NT2/D1 (cell line): ENCODE results near the gene ARHGEF19.
"Not testable (repeated sequence)": the region's sequence is repeated elsewhere in the genome, so short reads cannot be mapped to it uniquely, and the experiment has no call there.

Experiments
- SUZ12 ChIP-seq: IDR thresholded peaks from 2 replicates; pipeline ENCODE4 v1.6.1; 2011; ENCODE audit not compliant: insufficient read length, insufficient read depth; ENCODE audit errors: extremely low read depth
- YY1 ChIP-seq: IDR thresholded peaks from 2 replicates; pipeline ENCODE4 v1.6.1; 2011; ENCODE audit not compliant: insufficient read length, insufficient read depth
- ZNF274 ChIP-seq: IDR thresholded peaks from 2 replicates; pipeline ENCODE4 v1.6.1; 2011; ENCODE audit warnings: mild to moderate bottlenecking, low read depth, low read length

DNA sequence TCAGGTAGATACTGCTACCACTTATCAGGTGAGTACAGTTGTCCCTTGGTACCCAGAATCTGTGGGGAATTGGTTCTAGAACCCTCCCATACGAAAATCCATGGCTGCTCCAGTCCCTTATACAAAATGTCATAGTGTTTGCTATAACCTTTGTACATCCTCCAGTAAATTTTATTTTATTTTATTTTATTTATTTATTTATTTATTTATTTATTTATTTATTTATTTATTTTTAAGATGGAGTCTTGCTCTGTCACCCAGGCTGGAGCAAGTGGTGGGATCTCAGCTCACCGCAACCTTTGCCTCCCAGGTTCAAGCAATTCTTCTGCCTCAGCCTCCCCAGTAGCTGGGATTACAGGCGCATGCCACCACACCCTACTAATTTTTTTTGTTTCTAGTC is 1.1 kb upstream of the ARHGEF19 start:
- not testable (repeated sequence) for TF ChIP-seq ZNF274, YY1, SUZ12
